HUES6 (cell line): ENCODE data around the gene EP300.
"Not testable (repeated sequence)": the region's sequence is repeated elsewhere in the genome, so short reads cannot be mapped to it uniquely, and the experiment has no call there.

ENCODE experiments used
- H3K27ac ChIP-seq: 2 replicates; pipeline ENCODE4 v1.7.0; 2013; ENCODE audit warnings: low read depth, mild to moderate bottlenecking, low read length, inconsistent platforms
- H3K27me3 ChIP-seq: 2 replicates; pipeline ENCODE4 v1.6.1; 2013; ENCODE audit warnings: low read length; ENCODE audit not compliant: control insufficient read depth, insufficient read depth
- H3K36me3 ChIP-seq: 2 replicates; pipeline ENCODE4 v1.6.1; 2013; ENCODE audit warnings: low read length; ENCODE audit not compliant: control insufficient read depth, insufficient read depth
- H3K4me1 ChIP-seq: 2 replicates; pipeline ENCODE4 v1.6.1; 2013; ENCODE audit warnings: low read length; ENCODE audit not compliant: control insufficient read depth, insufficient read depth
- H3K4me3 ChIP-seq: 2 replicates; pipeline ENCODE4 v1.5.1; 2013; ENCODE audit warnings: low read depth, low read length
- H3K9ac ChIP-seq: one replicate; pipeline ENCODE4 v1.6.1; 2013; ENCODE audit warnings: mild to moderate bottlenecking, low read length
- H3K9me3 ChIP-seq: 2 replicates; pipeline ENCODE4 v1.6.1; 2013; ENCODE audit warnings: low read depth, low read length; ENCODE audit not compliant: control insufficient read depth, insufficient read depth

Gene EP300

GRCh38 chr22:41116342-41116741 lies 23.9 kb downstream of the EP300 start:
- H3K36me3 ChIP-seq = peaks cover 73% of the 10 kb centered on the region
- H3K9me3 ChIP-seq = no peaks in the 10 kb centered on the region
- no peak overlapping the region for H3K9ac ChIP-seq
- H3K4me3 ChIP-seq = no peak overlapping the region
- H3K27ac ChIP-seq = no peak overlapping the region
- H3K4me1 ChIP-seq = no peaks in the 10 kb centered on the region
- no peaks in the 10 kb centered on the region for H3K27me3 ChIP-seq

DNA sequence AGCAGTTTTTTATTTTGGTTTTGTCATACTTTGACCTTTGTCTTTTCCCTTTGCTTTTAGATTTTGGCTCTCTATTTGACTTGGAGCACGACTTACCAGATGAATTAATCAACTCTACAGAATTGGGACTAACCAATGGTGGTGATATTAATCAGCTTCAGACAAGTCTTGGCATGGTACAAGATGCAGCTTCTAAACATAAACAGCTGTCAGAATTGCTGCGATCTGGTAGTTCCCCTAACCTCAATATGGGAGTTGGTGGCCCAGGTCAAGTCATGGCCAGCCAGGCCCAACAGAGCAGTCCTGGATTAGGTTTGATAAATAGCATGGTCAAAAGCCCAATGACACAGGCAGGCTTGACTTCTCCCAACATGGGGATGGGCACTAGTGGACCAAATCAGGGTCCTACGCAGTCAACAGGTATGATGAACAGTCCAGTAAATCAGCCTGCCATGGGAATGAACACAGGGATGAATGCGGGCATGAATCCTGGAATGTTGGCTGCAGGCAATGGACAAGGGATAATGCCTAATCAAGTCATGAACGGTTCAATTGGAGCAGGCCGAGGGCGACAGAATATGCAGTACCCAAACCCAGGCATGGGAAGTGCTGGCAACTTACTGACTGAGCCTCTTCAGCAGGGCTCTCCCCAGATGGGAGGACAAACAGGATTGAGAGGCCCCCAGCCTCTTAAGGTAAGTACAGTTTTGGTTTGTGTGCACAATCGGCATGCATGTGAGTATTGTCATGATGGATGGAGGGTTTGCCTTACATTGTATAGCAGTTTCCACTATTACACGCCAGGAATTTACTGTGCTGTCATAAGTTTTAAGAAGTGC lies 25.0 kb downstream of the EP300 start:
- H3K4me1 ChIP-seq = no peaks in the 10 kb centered on the region
- H3K4me3 ChIP-seq = no peak overlapping the region
- no peak overlapping the region for H3K27ac ChIP-seq
- no peaks in the 10 kb centered on the region for H3K9me3 ChIP-seq
- peaks cover 77% of the 10 kb centered on the region for H3K36me3 ChIP-seq
- no peaks in the 10 kb centered on the region for H3K27me3 ChIP-seq
- no peak overlapping the region for H3K9ac ChIP-seq

GRCh38 chr22:41123151-41123550 lies 30.8 kb downstream of the EP300 start:
- Histone ChIP-seq H3K4me1 (no peaks in the 10 kb centered on the region), H3K4me3 (no peak overlapping the region), H3K27me3 (no peaks in the 10 kb centered on the region), H3K9me3 (no peaks in the 10 kb centered on the region), H3K9ac (no peak overlapping the region), H3K27ac (no peak overlapping the region), H3K36me3 (peaks cover 88% of the 10 kb centered on the region)

GRCh38 chr22:41124086-41124485 lies 31.7 kb downstream of the EP300 start:
- Histone ChIP-seq H3K9ac (no peak overlapping the region), H3K4me1 (no peaks in the 10 kb centered on the region), H3K9me3 (no peaks in the 10 kb centered on the region), H3K4me3 (no peak overlapping the region), H3K27ac (no peak overlapping the region), H3K36me3 (peaks cover 86% of the 10 kb centered on the region), H3K27me3 (no peaks in the 10 kb centered on the region)

DNA sequence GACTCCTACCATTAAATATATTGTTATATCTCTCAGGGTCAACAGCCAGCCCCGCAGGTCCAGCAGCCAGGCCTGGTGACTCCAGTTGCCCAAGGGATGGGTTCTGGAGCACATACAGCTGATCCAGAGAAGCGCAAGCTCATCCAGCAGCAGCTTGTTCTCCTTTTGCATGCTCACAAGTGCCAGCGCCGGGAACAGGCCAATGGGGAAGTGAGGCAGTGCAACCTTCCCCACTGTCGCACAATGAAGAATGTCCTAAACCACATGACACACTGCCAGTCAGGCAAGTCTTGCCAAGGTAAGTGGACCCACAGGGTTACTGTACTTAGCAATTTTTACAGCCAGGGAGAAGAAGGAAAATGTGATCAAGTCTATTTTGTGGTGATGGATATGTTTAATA lies 35.1 kb downstream of the EP300 start:
- no peak overlapping the region for H3K27ac ChIP-seq
- H3K36me3 ChIP-seq = peaks cover 89% of the 10 kb centered on the region
- no peak overlapping the region for H3K9ac ChIP-seq
- H3K4me3 ChIP-seq = no peak overlapping the region
- no peaks in the 10 kb centered on the region for H3K27me3 ChIP-seq
- no peaks in the 10 kb centered on the region for H3K9me3 ChIP-seq
- no peaks in the 10 kb centered on the region for H3K4me1 ChIP-seq

- H3K9me3 ChIP-seq = no peaks in the 10 kb centered on the region
- H3K4me1 ChIP-seq = no peaks in the 10 kb centered on the region
- peaks cover 91% of the 10 kb centered on the region for H3K36me3 ChIP-seq
- no peak overlapping the region for H3K4me3 ChIP-seq
- H3K27ac ChIP-seq = no peak overlapping the region
- H3K27me3 ChIP-seq = no peaks in the 10 kb centered on the region
- H3K9ac ChIP-seq = no peak overlapping the region
Observed at GRCh38 chr22:41128606-41129005, 36.2 kb downstream of the EP300 start.

GRCh38 chr22:41132550-41132949 lies 40.2 kb downstream of the EP300 start:
- Histone ChIP-seq H3K9ac (no peak overlapping the region), H3K9me3 (no peaks in the 10 kb centered on the region), H3K36me3 (peaks cover 98% of the 10 kb centered on the region), H3K4me3 (no peak overlapping the region), H3K4me1 (no peaks in the 10 kb centered on the region), H3K27me3 (no peaks in the 10 kb centered on the region), H3K27ac (no peak overlapping the region)

DNA sequence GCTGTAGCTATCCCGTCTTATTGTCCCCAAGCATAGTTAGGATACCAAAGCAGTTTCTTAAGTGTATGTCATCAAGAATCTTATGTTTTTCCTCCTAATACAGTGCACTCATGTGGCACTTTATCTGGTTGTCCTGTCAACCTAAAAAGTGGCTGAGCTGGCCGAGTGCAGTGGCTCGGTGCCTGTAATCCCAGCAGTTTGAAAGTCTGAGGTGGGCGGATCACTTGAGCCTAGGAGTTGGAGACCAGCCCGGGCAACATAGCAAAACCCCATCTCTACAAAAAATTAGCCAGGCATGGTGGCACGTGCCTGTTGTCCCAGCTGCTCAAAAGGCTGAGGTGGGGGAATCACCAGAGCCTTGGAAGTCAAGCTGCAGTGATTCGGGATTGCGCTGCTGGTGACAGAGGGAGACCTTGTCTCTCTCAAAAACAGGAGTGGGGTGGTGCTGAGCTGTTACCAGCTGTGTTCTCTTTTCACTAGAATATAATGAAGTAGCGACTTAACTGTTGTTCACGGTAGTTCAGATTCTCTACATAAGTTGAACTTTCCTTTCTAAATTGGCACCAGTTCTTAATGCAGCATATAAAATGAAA lies 48.1 kb downstream of the EP300 start:
- Histone ChIP-seq H3K36me3 (peaks cover 100% of the 10 kb centered on the region), H3K4me3 (no peak overlapping the region), H3K27ac (no peak overlapping the region), H3K9me3 (no peaks in the 10 kb centered on the region), H3K4me1 (no peaks in the 10 kb centered on the region), H3K9ac (no peak overlapping the region), H3K27me3 (no peaks in the 10 kb centered on the region)

GRCh38 chr22:41145921-41146320 lies 53.5 kb downstream of the EP300 start:
- H3K27ac ChIP-seq, H3K9ac ChIP-seq, H3K9me3 ChIP-seq, H3K4me3 ChIP-seq, H3K27me3 ChIP-seq, H3K4me1 ChIP-seq: not testable (repeated sequence)
- peaks cover 97% of the 10 kb centered on the region for H3K36me3 ChIP-seq

DNA sequence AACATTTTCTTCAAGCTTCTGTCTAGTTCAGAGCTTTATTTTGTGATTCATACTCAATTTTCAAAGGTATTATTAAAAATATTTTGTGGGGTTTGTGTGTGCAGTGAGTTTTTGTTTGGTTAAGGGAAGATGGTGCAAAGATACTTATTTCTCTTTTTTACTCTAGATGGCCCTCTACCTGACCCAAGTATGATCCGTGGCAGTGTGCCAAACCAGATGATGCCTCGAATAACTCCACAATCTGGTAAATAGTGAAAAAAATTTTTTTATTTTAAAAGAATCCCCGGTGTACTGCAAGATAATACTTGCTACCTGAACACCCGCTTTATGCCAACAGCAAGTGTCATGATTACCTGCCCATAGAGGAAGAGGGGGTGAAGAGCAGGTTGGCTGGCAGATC lies 54.2 kb downstream of the EP300 start:
- Histone ChIP-seq H3K27ac (no peak overlapping the region), H3K27me3 (no peaks in the 10 kb centered on the region), H3K36me3 (peaks cover 97% of the 10 kb centered on the region), H3K4me3 (no peak overlapping the region), H3K9me3 (no peaks in the 10 kb centered on the region), H3K9ac (no peak overlapping the region), H3K4me1 (no peaks in the 10 kb centered on the region)

GRCh38 chr22:41147722-41148121 lies 55.3 kb downstream of the EP300 start:
- H3K27me3 ChIP-seq = no peaks in the 10 kb centered on the region
- no peaks in the 10 kb centered on the region for H3K9me3 ChIP-seq
- H3K4me3 ChIP-seq = no peak overlapping the region
- H3K9ac ChIP-seq = no peak overlapping the region
- H3K36me3 ChIP-seq = peaks cover 97% of the 10 kb centered on the region
- no peak overlapping the region for H3K27ac ChIP-seq
- no peaks in the 10 kb centered on the region for H3K4me1 ChIP-seq
